ENCODE data around the gene URB1.

- TF ChIP-seq GATA3 (IDR thresholded peaks at IDR 0.05; ENCODE audit: low read depth, low read length) (no peak), GATA2 (IDR thresholded peaks at IDR 0.05; ENCODE audit: low read depth, low read length) (no peak)
Observed at GRCh38 chr21:32337206-32337605, 55.6 kb downstream of the URB1 start.

Measured in SH-SY5Y (cell line).